Stimulated activated naive B cell treated with anti-CD40 and anti-IgM and Interleukin-4, amounts not matched to agents 10 μg/mL and 1 μg/mL and 100 μg/mL, for 72 hours (primary cell): Measurements from ENCODE around the gene PCDH8.

ENCODE experiments used
- ATAC-seq, 2 donors: fragments of 150-1000 bp; cut with Tn5 transposase; replicated peaks; 2 replicates each; pipeline ENCODE4 v1.10.0; 2021; ENCODE audit warnings: moderate library complexity in 1 of 2
- DNase-seq: peaks from one replicate; pipeline ENCODE4 v3.0.0; 2021
- H3K27ac Mint-ChIP-seq: one replicate; pipeline ENCODE4 v1.8.0; 2022; ENCODE audit warnings: mild to moderate bottlenecking, mixed read lengths
- H3K27me3 Mint-ChIP-seq, 2 donors: one replicate each; pipeline ENCODE4 v1.8.0; 2022; ENCODE audit warnings: mixed read lengths in 2 of 2
- H3K36me3 Mint-ChIP-seq, 2 donors: one replicate each; pipeline ENCODE4 v1.8.0; 2022; ENCODE audit warnings: mixed read lengths in 2 of 2, mild to moderate bottlenecking in 1 of 2
- H3K4me1 Mint-ChIP-seq, 2 donors: one replicate each; pipeline ENCODE4 v1.8.0; 2022; ENCODE audit warnings: mixed read lengths in 2 of 2, mild to moderate bottlenecking in 1 of 2
- H3K4me3 Mint-ChIP-seq, 2 donors: one replicate each; pipeline ENCODE4 v1.8.0; 2022; ENCODE audit warnings: mild to moderate bottlenecking in 2 of 2, mixed read lengths in 2 of 2, moderate library complexity in 1 of 2
- H3K9me3 Mint-ChIP-seq, 2 donors: one replicate each; pipeline ENCODE4 v1.8.0; 2022; ENCODE audit warnings: mixed read lengths in 2 of 2, mild to moderate bottlenecking in 1 of 2

The PCDH8 gene

DNA sequence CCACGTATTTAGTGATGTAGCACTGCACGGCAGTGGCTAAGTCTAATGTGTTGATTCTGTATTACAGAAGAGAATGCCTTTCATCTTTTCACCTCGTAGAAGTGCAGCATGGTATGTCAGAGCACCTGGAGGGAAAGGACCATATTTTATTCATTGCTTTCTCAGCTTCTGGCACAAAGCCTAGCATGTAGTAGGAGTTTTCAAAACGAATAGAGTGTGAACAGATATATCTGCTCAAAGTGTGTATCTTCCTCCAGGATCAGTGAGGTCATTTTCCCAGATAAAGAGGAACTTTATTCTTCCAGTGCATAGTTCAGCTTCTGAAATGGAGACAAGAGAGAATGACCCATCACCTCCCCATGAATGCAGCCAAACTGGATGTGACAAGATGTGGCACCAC lies 21.2 kb upstream of the PCDH8 start:
- Mint-ChIP-seq H3K27me3 (peaks cover 0 to 5% of the 10 kb centered on the region in 2 donors), H3K36me3 (no peaks in the 10 kb centered on the region), H3K4me1 (no peaks in the 10 kb centered on the region), H3K4me3 (no peak overlapping the region), H3K27ac (no peak overlapping the region), H3K9me3 (peaks cover 4 to 10% of the 10 kb centered on the region in 2 donors)
- no peak for DNase-seq
- no peak for ATAC-seq

DNA sequence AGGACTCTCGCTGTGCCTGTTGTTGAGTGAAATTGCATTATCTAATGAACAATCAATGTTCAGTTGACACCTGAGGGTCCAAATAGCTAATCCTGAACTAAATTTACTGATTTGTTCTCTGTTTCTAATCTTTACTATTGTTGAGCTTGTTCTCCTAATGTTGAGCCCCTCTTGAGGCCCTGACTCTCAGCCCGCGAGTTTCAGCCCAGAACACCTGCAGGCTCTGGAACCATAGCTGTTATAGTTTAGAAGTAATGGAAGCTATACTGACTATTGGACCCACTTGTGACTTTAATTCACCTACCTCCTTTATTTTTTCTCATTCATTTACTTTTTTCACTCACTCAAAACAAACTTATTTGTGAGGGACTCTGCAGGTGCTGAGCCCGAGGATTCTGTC lies 20.6 kb upstream of the PCDH8 start:
- H3K9me3 Mint-ChIP-seq = peaks cover 3 to 6% of the 10 kb centered on the region in 2 donors
- no peak for ATAC-seq
- H3K4me3 Mint-ChIP-seq = no peak overlapping the region
- DNase-seq = no peak
- peaks cover 0 to 5% of the 10 kb centered on the region in 2 donors for H3K27me3 Mint-ChIP-seq
- no peak overlapping the region for H3K27ac Mint-ChIP-seq
- no peaks in the 10 kb centered on the region for H3K4me1 Mint-ChIP-seq
- H3K36me3 Mint-ChIP-seq = no peaks in the 10 kb centered on the region

GRCh38 chr13:52868190-52868589 lies 19.8 kb upstream of the PCDH8 start:
- ATAC-seq = no peak
- Mint-ChIP-seq H3K27ac (no peak overlapping the region), H3K4me3 (no peak overlapping the region), H3K36me3 (no peaks in the 10 kb centered on the region), H3K9me3 (peaks cover 2 to 4% of the 10 kb centered on the region in 2 donors), H3K4me1 (no peaks in the 10 kb centered on the region), H3K27me3 (peaks cover 0 to 5% of the 10 kb centered on the region in 2 donors)
- DNase-seq = no peak

DNA sequence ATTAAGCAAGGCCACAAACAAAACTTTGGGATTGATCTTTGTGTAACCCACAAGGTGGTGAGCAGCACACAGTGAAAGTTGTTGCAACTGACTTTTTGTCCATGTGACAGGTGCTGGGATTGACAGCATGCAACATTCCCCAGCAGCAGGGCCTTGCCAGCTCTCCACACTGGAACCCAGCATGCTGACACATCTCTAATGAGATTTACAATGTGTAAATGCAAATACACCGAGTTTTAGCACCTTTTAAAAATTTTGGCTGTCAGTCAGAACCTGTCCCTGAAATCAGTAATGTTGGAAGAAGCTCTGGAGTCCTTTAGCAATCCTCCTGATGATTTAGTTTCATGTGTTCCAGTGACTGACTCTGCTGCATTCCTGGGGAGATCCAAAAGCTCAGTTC lies 16.5 kb upstream of the PCDH8 start:
- H3K4me1 Mint-ChIP-seq = no peaks in the 10 kb centered on the region
- no peaks in the 10 kb centered on the region for H3K36me3 Mint-ChIP-seq
- peaks cover 0 to 1% of the 10 kb centered on the region in 2 donors for H3K9me3 Mint-ChIP-seq
- no peak overlapping the region for H3K4me3 Mint-ChIP-seq
- H3K27ac Mint-ChIP-seq = no peak overlapping the region
- ATAC-seq (no peak), DNase-seq (no peak)
- H3K27me3 Mint-ChIP-seq = peaks cover under 1 to 5% of the 10 kb centered on the region in 2 donors

GRCh38 chr13:52862358-52863206 lies 14.1 kb upstream of the PCDH8 start:
- Mint-ChIP-seq H3K27me3 (peaks cover 0 to 6% of the 10 kb centered on the region in 2 donors), H3K9me3 (peaks cover 0 to 1% of the 10 kb centered on the region in 2 donors), H3K4me1 (no peaks in the 10 kb centered on the region), H3K4me3 (no peak overlapping the region), H3K36me3 (no peaks in the 10 kb centered on the region), H3K27ac (no peak overlapping the region)
- ATAC-seq (no peak), DNase-seq (no peak)

GRCh38 chr13:52852444-52852843 lies 4.0 kb upstream of the PCDH8 start:
- no peak overlapping the region for H3K27ac Mint-ChIP-seq
- H3K4me3 Mint-ChIP-seq = no peak overlapping the region

DNA sequence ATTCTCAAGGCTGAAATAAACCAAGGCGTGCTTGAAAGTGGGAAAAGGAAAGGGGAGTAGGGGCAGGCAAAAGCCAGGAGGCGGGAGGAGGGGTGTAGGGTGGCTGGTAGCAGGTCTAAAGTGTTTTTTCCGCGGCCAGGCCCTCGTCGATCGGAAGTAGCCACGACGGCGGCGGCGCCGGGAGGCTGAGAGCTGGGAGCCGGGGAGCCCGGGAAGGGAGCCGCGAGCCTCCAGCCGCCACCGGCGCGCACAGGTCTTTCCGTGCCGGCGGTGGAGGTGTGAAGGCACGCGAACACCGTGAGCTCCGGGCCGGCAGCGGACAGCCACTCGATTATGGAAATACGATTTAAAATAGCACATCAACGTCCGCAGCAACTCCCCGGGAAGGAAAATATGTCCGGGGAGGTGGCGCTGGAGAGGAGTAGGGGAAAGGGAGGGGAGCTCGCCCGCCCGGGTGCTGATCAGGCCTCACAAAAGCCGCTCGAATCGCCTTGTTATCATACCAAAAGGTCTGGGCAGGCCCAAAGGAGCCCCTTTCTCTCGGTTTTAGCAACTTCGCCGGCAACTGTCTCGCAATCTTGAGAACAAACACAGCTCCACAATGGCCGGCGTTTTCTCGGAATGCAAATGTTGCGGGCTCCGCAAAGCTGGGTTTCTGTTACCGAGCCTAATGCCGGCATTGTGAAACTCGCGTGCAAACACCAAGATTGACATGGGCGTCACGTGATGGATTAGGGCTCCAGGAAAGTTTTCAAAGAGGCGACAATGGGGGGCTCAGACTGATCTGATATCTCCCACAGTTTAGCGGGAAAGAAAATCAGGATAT lies 2.9 kb upstream of the PCDH8 start:
- ATAC-seq (peak; percentile 60 to 74), DNase-seq (peak; percentile 31)
- Mint-ChIP-seq H3K4me3 (peak overlapping the region; percentile 73 to 79), H3K4me1 (peaks cover 18 to 40% of the 10 kb centered on the region in 2 donors), H3K27me3 (peaks cover 75 to 81% of the 10 kb centered on the region in 2 donors), H3K9me3 (peaks cover 12 to 17% of the 10 kb centered on the region in 2 donors), H3K36me3 (peaks cover 11 to 17% of the 10 kb centered on the region in 2 donors), H3K27ac (peak overlapping the region; percentile 77)

More at GRCh38 chr13:52852444-52852843, 4.0 kb upstream of the PCDH8 start:
- DNase-seq (no peak), ATAC-seq (no peak)
- Mint-ChIP-seq H3K9me3 (peaks cover 12 to 17% of the 10 kb centered on the region in 2 donors), H3K4me1 (peaks cover 18 to 38% of the 10 kb centered on the region in 2 donors), H3K36me3 (peaks cover 10 to 17% of the 10 kb centered on the region in 2 donors), H3K27me3 (peaks cover 74 to 86% of the 10 kb centered on the region in 2 donors)

- H3K27me3 Mint-ChIP-seq = peaks cover 74 to 80% of the 10 kb centered on the region in 2 donors
- DNase-seq (peak; percentile 44), ATAC-seq (peak; percentile 74 to 78)
- peak overlapping the region; percentile 77 for H3K27ac Mint-ChIP-seq
- peak overlapping the region; percentile 73 to 79 for H3K4me3 Mint-ChIP-seq
- H3K9me3 Mint-ChIP-seq = peaks cover 12 to 17% of the 10 kb centered on the region in 2 donors
- peaks cover 19 to 43% of the 10 kb centered on the region in 2 donors for H3K4me1 Mint-ChIP-seq
- H3K36me3 Mint-ChIP-seq = peaks cover 12 to 17% of the 10 kb centered on the region in 2 donors
These were observed 2.1 kb upstream of the PCDH8 start for GRCh38 chr13:52850396-52851136.

- H3K4me1 Mint-ChIP-seq = peaks cover 21 to 46% of the 10 kb centered on the region in 2 donors
- H3K4me3 Mint-ChIP-seq = peak overlapping the region; percentile 36 to 73
- ATAC-seq (no peak), DNase-seq (no peak)
- no peak overlapping the region for H3K27ac Mint-ChIP-seq
- H3K9me3 Mint-ChIP-seq = peaks cover 11 to 17% of the 10 kb centered on the region in 2 donors
- H3K36me3 Mint-ChIP-seq = peaks cover 12 to 19% of the 10 kb centered on the region in 2 donors
- H3K27me3 Mint-ChIP-seq = peaks cover 72 to 79% of the 10 kb centered on the region in 2 donors
These were observed 1.6 kb upstream of the PCDH8 start for GRCh38 chr13:52850072-52850395.

DNA sequence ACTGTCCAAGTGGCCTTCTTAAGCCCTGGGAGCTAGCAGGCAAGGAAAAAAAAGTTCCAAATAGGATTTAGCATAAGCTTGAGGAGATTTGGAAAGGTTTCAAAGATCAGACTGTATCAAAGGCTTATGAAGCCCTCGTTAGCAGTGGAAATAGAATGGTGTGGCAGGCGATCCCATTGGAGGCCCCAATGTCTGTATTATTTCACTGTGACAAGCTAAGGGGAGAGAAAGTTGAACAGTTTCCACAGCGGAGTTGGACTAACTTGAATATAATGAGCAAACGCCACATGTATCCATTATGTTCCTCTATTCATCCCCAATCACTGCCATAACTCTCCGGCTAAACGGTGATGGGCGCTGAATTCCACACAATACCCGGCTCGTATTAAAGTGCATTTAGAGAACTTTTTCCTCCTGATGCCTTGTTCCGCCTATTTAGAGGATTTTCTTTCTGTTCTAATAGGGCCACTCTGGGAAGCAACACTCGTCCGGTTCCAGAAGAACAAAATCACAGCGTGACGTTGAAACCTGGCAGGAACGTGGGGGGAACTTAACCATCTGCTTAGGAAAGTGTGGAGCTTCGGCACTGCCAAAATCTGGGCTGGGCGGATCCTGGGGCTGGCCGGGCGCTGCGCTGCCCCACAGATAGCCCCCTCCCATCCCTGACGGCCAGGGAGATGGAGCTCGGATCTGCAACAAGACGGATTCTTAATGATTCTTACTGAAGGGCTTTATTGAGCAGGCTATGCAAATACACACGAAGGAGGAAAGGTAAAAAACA lies 1.0 kb upstream of the PCDH8 start:
- peak overlapping the region; percentile 36 to 73 for H3K4me3 Mint-ChIP-seq
- ATAC-seq = no peak
- peak overlapping the region; percentile 70 for H3K27ac Mint-ChIP-seq

DNA sequence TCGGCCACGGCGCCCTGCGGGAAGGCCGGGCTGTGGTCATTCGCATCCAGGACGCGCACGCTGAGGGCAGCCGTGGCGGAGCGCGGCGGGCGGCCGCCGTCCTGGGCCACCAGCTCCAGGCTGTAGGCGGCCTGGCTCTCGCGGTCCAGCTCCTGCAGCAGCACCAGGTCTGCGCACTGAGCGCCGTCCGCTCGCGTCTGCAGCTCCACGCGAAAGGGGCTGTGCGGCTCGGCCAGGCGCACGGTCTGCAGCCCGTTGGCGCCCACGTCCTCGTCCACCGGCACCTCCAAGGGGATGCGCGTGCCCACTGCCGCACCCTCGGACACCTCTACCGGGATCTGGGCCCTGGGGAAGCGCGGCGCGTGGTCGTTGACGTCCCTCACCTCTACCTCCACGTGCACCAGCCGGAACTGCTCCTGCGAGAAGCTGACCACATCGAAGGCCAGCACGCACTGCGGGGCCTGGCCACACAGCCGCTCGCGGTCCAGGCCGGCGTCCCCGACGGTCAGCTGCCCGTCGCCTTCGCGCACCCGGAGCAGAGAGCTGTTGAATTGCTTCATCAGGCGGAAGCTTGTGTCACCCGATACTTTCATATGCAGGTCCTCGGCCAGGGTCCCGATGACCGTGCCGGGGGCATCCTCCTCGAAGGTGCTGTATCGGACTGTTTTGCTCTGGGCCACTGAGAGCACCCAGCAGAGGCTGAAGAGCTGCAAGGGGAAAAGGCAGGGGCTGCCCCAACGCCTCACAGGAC lies 583 bp downstream of the PCDH8 start:
- no peak for ATAC-seq
- Mint-ChIP-seq H3K4me1 (peaks cover 21 to 52% of the 10 kb centered on the region in 2 donors), H3K36me3 (peaks cover 12 to 20% of the 10 kb centered on the region in 2 donors), H3K9me3 (peaks cover 11 to 17% of the 10 kb centered on the region in 2 donors), H3K27ac (peak overlapping the region; percentile 70), H3K27me3 (peaks cover 67 to 78% of the 10 kb centered on the region in 2 donors), H3K4me3 (peak overlapping the region in 1 of 2 donors; percentile 38)
- DNase-seq = no peak

More for the DNA sequence above, 1.0 kb upstream of the PCDH8 start:
- H3K36me3 Mint-ChIP-seq = peaks cover 12 to 20% of the 10 kb centered on the region in 2 donors
- H3K4me1 Mint-ChIP-seq = peaks cover 21 to 52% of the 10 kb centered on the region in 2 donors
- H3K9me3 Mint-ChIP-seq = peaks cover 11 to 17% of the 10 kb centered on the region in 2 donors
- H3K27me3 Mint-ChIP-seq = peaks cover 72 to 79% of the 10 kb centered on the region in 2 donors
- DNase-seq = no peak

GRCh38 chr13:52847322-52847681 lies 1.1 kb downstream of the PCDH8 start:
- H3K36me3 Mint-ChIP-seq = peaks cover 12 to 20% of the 10 kb centered on the region in 2 donors
- ATAC-seq (no peak), DNase-seq (no peak)
- no peak overlapping the region for H3K4me3 Mint-ChIP-seq
- H3K4me1 Mint-ChIP-seq = peaks cover 20 to 52% of the 10 kb centered on the region in 2 donors
- H3K27me3 Mint-ChIP-seq = peaks cover 62 to 74% of the 10 kb centered on the region in 2 donors
- no peak overlapping the region for H3K27ac Mint-ChIP-seq
- peaks cover 11 to 17% of the 10 kb centered on the region in 2 donors for H3K9me3 Mint-ChIP-seq
